Stimulated activated CD8-positive, alpha-beta memory T cell treated with anti-CD3 and anti-CD28 coated beads, Interleukin-12 subunit alpha, Interleukin-12 subunit beta, amount 100 ng/mL, for 4 hours (primary cell): ENCODE measurements around the gene EPS8.
"Not testable (repeated sequence)": the region's sequence is repeated elsewhere in the genome, so short reads cannot be mapped to it uniquely, and the experiment has no call there.

Experiments
- DNase-seq: peaks from one replicate; pipeline ENCODE4 v3.0.0-alpha.2; 2020; ENCODE audit warnings: low read depth

EPS8 gene

DNA sequence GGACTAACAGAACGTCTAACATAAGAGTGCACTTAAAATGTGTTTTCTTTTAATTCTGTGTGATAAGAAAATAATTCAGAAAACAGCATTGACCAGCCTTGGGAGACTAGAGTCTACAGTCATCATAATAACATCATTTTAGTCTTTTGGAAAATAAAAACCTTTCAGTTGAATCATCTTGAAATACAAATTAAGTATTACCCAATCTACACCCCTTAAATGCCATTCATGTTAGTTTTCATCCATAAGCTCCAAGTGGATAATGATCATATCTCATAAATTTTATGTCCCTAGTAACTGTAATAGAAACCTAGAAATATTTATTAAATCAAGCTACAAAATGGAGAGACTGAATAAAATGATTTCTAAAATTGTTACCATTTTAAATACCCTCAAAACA, 32.4 kb downstream of the EPS8 start:
- no peak for DNase-seq

DNA sequence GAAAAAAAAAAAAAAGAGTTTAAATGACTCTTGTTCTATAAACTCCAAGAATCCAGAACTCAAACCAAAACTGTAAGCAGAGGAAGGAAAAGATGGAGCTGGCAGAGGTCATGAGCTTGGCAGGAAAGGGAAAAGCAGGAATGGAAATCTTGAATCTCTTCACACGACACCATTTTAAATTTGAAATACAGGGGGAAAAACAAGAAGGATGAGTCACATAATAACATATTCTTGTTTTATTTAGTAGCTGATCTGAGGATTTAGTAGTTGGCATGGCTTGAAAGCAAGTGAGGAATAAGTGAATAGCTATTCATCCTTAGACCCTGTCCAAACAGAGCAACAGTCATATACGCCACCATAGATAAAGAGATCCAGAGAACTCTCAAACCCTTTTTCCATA, 35.0 kb downstream of the EPS8 start:
- DNase-seq: no peak

DNA sequence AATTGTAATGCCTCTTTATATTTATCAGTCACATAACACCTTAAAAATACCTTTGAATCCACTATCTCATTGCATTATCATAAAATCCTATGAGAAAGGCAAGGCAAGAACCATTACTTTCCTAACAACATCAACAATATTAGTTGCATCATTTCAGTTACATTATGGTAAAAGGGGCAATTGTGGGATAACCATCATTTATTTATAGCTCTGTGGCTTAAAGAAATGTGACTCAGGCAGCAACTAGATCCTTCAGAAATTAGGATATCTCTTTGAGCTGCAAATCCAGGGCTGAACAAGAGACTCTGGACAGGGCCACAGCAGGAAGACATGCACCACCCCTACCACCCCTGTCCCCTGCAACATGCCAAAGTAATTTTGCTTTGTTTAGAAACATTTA, 36.4 kb downstream of the EPS8 start:
- DNase-seq: no peak

DNA sequence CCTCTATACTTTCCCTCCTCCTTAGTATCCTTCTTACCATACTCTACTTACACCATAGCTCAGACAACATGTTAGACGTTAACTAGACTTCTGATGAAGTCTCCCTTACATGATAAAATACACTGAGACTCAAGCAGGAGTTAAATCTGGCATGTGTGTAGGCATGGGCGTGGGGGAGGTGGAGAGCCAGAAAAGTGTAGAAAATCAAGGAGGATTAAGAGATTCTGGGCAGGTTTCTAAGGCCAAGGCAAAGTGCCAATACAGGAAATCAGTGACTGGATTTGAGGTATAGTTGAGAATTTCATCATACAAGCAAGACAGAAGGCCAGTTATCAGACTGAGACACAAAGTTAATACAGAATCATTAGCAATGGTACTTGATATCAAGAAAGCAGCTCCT, 37.4 kb downstream of the EPS8 start:
- DNase-seq: no peak

DNA sequence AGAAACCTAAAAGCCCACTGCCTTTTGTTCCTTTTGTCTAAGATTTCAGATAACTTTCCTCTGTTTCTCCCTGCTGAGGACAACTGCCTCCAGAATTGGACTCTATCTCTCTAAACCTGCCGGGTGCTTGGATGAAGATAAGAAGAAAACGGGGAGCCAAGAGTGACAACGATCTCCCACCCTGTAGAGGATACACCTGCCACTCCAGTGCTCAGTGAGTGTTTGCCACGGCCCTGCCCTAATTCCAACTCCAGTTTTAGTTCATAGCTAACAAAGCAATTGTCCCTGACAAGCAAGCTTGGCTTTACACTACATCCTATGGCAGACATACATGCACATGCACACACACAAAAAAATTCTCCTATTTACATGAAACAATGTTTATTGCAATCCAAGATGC, 39.3 kb downstream of the EPS8 start:
- no peak for DNase-seq

DNA sequence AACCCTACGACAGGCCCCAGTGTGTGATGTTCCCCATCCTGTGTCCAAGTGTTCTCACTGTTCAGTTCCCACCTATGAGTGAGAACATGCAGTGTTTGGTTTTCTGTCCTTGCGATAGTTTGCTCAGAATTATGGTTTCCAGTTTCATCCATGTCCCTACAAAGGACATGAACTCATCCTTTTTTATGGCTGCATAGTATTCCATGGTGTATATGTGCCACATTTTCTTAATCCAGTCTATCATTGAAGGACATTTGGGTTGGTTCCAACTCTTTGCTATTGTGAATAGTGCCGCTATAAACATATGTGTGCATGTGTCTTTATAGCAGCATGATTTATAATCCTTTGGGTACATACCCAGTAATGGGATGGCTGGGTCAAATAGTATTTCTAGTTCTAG, 47.3 kb downstream of the EPS8 start:
- not testable (repeated sequence) for DNase-seq

DNA sequence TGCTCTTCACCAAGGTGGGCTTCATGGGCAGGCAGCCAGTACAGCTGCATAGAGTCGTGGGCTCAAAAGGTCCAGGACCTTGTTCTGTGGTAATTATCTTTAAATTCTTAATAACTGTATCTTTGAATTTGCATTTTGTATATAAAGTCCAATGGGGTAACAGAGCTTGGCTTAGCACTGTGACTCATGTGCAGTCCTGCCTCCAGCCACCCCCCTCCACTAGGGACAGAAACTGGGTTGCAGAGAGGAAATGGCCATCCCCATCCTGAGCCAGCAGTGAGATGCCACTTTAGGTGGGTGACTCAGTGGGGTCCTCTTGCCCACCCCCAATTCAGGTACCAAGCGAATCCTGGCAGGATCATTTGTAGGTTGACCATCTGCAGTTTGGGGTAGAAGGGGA, 48.1 kb downstream of the EPS8 start:
- DNase-seq: no peak

DNA sequence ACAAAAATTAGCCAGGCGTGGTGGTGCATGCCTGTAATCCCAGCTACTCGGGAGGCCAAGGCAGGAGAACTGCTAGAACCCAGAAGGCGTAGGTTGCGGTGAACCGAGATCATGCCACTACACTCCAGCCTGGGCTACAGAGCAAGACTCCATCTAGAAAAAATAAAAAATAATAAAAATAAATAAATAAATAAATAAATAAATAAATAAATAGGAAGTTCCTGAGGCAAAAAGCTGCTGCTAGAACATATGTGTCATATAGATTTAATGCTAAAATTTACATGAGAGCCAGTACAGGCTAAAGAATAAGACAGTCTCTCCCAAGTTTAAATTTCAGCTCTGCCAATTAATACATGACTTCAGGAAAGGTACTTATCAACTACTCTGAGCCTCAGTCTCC, 48.8 kb downstream of the EPS8 start:
- not testable (repeated sequence) for DNase-seq

DNA sequence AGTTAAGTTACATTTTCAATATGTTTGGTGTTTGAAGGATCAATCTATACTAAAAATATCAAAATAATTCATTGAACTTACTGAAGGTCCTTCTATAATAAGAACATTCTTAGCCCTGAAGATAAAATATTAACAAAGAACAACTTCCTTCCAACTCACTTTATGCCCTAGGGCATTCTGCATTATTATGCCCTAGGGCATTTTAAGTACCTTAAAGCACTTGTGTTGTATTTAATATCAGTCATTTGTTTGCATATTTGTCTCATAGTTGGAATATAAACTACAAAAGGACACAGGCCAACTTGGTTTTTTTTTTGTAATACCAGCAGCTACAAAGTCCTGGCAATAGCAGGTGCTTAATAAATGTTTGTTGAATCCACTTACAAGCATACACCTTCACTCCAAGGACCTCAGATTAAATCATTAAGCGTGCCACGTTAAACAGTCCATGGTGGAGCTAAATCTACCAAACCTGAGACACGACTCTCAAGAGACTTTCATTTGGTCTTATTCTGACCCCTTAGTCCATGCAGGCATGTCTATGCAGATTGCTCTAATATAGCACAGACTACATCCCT, 50.7 kb downstream of the EPS8 start:
- no peak for DNase-seq

DNA sequence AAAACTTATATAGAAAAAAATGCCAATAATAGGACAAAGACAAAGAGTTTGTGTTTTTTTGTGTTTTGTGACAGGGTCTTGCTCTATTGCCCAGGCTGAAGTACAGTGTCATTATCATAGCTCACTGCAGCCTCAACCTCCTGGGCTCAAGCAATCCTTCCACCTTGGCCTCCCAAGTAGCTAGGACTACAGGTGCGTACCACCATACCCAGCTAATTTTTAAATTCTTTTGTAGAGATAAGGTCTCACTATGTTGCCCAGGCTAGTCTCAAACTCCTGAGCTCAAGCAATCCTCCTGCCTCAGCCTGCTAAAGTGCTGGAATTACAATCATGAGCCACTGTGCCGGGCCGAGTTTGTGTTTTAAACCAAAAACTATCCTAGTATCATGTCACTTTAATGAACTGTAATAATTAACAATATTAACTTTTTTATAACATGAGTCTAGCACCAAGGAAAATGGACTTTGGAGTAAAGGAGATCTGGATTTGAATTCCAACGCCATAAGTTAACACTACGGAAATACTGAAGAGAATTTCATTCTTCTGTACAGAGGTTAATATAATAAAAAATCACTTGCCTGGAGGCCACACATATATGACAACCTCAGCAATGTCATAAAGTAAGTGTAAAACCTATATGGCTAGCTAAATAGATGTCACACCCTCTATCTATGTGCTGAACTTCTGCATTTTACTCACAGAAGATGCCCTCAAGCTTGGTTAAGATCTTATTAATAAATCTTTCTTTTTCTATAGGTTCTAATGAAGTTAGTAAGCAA, 53.2 kb downstream of the EPS8 start:
- no peak for DNase-seq

DNA sequence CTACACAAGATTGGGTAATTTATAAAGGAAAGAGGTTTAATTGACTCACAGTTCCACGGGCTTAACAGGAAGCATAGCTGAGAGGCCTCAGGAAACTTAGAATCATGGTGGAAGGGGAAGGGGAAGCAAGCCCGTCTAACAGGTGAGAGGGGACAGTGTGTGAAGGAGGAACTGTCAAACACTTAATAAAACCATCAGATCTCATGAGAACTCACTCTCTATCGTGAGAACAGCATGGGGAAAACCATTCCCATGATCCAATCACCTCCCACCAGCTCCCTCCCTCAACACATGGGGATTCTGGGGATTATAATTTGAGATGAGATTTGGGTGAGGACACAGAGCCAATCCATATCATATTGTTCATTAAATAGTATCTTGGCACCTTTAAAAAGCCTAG, 56.1 kb downstream of the EPS8 start:
- no peak for DNase-seq

DNA sequence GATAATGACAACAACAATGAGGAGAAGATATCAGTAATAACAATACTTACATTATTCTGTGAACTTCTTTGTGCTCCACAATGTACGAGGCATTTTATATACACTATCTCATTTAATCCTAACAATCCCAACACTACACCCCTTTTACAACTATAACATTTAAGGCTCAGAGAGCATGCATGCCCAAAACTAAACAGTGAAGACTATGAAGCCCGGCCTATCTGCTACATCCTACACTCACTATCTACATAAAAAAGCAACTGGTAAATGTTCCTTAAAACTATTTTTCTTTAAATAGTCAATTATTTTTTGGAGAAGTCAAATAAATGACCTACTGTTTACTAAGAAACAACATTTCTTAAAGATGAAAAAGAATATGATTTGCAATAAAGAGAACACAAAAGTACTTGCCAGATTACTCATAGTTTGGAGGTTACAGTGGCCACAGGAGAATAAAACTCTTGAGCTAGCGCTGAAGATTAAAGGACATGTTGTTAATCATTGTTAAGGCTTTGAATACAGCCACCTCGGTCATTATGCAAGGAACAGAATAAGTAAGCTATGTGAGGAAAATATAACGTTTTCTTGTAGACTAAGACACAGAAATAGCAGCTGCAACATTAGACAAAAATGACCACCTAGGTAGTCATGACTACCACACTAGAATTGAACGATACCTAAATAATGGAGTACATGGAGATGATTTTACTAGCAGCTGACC, 56.7 kb downstream of the EPS8 start:
- no peak for DNase-seq

DNA sequence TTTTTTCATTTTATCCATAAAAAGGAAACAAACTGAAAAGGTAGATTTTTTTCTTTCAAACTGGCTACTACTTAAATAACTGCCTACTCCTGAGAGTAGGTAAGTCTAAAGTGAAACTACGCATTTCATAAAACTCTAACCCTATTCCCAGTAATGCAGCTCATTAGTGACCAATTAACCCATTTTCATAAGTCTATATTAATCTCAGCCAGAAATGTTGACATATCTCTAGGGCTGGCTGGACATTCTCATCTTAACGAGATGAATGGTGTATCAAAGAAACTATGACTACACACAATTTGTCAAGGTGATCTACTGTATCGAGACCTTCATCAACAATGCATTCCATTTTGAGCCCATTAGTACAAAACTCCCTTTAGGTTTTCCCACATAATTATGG, 57.2 kb downstream of the EPS8 start:
- no peak for DNase-seq

DNA sequence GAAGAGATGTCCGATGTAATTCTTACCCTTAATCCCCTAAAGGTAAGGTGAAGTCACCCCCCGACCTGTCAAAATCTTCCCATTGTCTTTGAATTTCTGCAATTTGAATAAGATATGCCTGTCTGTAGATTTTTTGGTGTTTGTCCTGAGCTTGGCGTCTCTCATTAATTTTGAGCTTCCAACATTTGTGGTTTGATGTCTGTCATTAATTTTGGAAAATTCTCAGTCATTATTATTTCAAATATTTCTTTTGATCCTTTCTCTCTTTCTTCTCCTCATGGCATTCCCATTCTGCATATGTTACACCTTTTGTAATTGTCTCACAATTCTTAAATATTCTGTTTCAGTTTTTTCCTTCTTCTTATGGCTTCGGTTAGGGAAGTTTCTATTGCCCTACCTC, 60.1 kb downstream of the EPS8 start:
- DNase-seq: no peak

DNA sequence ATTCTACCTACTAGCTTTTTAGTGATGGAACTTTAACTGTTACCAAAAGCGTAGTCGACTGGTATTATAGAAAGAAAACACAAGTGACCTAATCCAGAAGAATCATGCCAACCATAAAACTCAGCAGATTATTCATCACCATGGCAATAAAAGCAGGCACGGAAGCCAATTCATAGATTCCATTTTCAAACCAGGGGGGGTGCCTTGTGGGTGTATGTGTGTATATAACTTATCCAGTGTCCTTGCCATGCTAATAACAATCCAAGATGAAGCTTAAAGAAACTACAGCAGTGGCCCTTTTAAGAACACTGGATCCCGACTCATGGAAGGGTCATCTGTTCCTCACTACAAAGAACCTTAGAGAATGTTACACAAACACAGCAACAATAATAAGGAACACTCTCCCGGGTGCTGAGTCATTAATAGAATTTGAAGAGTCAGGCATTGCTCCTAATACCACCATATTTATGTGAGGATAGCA, 61.0 kb downstream of the EPS8 start:
- no peak for DNase-seq

DNA sequence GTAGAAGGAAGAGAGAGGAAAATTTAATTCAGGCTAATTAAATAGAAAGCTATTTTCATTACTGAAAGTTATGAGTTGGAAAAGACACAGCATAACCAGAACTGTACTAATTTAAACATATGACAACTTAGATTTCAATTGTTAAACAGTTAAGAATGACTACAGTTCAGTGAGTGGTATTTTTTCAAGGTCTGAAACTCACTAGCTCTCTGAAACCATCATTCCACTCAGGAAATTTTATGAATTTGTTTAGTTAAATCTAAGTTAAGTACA, 62.4 kb downstream of the EPS8 start:
- DNase-seq: no peak

DNA sequence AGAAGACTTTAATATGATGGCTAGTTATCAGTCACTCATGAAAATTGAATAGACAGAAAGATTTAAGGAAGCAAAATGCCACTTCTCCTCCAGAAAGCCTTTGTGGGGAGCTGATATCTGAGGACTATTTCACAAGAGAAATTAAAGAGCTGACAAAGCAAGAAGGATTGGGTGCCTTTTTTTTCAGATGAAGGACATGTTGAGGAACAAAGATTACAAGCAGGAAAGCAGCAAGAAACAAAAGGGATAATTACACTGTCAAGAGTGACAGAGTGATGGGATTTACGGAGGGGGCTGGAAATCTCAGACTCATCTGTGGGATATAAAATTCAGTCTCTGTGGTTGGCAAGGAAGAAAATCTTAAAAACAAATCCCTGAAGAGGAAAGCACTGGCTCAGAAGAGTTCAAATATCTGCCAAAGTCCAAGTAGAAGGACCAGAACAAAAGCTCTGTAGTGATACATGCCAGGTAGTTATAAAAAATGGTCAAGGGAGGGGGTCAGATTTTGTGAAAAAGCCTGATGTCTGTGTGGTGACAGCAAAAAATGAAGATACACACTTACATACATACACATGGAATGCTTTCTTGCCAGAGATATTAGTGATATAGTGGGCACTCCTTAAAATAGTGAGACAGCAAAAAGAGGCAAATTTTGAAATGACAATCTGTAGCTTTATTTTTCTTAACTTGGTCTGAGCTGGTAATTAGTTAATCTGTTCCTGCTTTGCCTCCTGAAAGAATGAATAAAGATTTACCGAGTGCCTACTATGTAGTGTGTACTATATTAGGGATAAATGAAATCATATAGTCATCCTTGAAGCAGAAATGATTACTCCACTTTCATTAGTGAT, 62.9 kb downstream of the EPS8 start:
- no peak for DNase-seq

DNA sequence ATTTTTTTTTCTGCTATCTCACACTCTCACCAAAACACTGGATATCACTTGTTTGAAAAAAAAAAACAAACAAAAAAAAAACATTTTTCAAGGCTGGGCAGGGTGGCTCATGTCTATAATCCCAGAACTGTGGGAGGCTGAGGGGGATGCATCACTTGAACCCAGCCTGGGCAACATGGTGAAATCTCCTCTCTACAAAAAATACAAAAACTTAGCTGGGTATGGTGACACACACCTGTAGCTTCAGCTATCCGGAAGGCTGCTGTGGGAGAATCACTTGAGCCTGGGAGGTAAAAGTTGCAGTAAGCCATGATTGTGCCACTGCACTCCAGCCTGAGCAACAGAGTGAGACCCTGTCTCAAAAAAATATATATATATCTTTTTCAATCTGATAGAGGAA, 66.2 kb downstream of the EPS8 start:
- DNase-seq: no peak

DNA sequence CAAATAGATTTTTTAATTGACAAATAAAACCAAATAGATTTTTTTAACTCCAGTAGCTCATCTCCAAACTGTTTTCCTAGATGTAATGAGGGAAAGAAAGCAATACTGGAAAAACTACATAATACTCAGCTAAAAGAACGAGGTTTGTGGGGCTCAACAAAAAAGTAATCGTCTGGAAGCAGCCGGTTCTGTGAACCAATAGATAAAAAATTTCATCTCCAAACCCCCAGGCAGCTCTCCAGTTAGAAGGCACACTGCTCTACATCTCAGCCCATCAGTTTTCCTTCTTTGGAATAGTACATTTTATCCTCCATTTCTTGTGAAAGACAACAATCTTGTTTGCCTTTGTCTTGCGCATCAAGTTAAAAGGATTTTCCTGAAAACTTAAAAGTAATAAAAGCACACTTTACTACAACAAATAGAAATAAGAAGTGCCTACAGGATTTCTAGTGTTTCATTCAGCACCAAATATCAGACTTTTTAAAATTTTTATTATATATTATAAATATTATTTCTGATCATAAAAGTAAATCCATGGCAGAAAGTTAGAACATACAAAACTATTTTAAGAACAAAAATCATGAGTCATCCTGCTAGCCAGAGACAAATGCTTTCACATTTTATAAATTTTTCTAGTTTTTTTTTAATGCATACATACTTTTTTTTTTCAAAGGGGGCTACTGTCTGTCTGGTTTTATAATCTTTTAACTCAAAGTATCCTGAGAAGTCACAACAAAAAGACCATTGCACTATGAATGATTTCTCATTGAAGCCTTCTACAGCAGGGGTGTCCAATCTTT, 67.7 kb downstream of the EPS8 start:
- DNase-seq: no peak

DNA sequence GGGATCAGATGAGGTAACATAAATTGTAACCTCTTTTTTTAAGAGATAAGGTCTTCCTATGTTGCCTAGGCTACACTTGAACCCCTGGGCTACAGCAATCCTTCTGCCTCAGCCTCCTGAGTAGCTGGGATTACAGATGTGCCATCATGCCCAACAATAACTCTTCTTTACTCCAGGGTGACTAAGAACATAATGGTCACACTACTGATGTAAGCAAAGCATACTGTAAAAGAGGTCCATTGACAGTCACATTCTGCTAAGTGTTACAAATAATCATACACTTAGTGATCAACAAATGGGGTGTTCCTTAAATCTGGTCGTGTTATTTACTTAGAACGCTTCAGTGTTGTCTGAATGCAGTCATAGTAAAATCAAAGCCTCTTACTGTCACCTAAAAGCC, 68.9 kb downstream of the EPS8 start:
- DNase-seq: no peak

DNA sequence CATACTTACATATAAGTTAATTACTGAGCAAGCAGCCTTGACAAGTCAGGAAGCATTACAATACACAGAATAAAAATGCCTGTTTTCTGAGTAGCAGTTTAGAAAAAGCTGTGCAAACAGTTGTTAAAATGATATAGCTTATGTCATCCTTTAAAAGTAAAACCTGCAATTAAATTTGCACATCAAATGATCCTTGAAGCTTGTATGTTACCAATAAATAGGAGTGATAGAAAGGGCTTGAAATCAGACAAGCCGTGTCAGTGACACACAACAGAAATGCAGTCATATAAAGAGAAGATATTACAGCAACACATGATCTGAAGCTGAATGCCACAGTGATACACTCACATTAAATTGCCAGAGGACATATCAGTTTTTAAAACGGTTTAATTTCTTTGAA, 70.0 kb downstream of the EPS8 start:
- no peak for DNase-seq
